Smooth muscle cell of the brain vasculature (primary cell): Measurements from ENCODE around the gene STUM.
"Not testable (repeated sequence)": the region's sequence is repeated elsewhere in the genome, so short reads cannot be mapped to it uniquely, and the experiment has no call there.

Experiments
- DNase-seq: peaks from one replicate; pipeline ENCODE4 v3.0.0-alpha.2; 2012; ENCODE audit warnings: low read depth, low spot score

The STUM gene

DNA sequence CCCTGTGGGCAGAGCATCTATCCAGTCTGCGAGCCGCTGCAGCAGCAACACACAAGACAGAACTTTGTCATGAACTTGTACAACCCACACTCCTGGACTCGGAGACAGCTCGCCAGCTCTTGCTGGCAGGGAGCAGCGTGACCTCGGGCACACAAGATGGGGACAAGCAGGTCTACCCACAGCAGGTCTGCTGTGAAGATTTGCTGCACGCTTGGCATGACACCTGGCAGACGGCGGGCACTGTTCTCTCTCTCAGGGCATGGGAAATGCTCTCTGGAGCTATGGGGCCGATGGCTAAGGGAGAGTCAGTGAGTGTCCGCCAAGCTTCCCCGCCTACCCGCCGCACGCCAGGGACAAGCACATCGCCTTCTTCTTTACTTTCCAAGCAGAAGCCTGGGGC lies 90.0 kb downstream of the STUM start:
- DNase-seq, result no peak

DNA sequence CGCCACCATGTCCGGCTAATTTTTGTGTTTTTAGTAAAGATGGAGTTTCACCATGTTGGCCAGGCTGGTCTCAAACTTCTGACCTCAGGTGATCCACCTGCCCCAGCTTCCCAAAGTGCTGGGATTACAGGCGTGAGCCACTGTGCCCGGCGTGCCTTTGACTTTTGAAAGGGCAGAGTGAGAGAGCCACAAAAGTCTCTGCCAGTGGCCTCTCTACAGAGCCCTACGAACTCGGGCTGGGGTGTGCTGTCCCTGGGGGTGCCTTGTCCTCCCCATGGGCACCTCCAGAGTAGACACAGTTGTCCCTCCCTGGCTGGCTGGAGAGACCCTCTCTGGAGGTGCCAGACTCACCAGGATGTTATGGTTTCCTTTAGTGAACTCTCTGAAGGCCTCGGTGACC lies 90.6 kb downstream of the STUM start:
- DNase-seq, result not testable (repeated sequence)

DNA sequence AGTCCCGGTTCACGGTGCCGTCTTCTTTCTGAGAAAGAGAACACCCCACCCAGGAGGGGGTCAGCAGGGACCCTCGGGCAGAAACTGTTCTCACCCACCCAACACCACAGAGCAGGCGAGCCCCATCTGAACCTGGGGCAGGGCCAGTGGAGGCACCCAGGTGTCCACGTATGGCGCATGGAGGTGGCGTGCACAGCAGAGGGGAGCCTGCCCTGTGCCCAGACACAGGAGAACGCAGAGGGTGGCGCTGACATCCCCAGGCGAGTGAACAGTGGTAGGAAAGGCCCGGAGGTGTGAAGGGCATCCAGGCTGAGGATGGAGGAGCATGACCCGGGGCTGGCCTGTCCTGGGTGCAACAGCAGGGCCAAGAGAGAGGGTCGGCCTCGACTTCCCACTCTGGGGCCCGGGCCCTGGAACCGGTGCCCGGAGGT lies 91.1 kb downstream of the STUM start:
- no peak for DNase-seq

GRCh38 chr1:226640321-226641136 lies 92.0 kb downstream of the STUM start:
- no peak for DNase-seq

GRCh38 chr1:226641671-226642231 lies 93.2 kb downstream of the STUM start:
- no peak for DNase-seq

DNA sequence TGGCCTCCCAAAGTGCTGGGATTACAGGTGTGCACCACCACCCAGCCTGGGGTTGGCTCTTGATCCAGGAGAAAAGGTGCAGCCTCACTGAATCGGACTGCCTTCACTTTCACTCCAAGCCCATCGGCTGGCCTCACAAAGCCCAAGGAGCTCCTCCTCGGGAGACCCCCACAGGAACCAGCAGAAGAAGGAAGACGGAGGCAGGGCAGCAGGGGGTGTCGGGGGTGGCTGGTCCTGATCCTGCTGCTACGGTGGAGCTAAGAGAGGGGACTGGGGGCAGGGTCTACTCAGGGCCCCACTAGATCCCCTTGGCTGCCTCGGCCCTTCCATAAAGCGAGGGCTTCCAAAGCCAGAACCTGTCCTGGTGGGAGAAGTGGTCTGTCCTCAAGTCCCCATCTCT lies 93.9 kb downstream of the STUM start:
- no peak for DNase-seq

DNA sequence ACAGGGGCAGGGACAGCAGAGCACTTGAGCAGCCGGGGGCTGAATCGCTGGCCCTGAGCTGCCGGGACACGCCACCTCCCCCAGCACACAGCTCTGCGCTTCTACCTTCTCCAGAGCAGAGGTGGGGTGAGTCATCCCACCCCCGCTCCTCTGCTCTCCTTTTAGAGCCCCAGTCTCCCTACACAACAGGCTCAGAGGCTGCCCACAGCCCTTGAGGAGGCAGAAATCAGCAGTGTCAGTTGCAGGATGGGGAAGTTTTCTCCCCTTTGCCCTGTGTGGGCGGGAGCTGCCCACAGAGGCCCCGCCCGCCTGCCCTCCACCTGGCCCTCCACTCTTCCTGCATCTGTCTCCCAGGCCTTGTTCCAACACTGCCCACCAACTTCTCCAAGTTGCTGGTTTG lies 94.6 kb downstream of the STUM start:
- DNase-seq, result no peak

DNA sequence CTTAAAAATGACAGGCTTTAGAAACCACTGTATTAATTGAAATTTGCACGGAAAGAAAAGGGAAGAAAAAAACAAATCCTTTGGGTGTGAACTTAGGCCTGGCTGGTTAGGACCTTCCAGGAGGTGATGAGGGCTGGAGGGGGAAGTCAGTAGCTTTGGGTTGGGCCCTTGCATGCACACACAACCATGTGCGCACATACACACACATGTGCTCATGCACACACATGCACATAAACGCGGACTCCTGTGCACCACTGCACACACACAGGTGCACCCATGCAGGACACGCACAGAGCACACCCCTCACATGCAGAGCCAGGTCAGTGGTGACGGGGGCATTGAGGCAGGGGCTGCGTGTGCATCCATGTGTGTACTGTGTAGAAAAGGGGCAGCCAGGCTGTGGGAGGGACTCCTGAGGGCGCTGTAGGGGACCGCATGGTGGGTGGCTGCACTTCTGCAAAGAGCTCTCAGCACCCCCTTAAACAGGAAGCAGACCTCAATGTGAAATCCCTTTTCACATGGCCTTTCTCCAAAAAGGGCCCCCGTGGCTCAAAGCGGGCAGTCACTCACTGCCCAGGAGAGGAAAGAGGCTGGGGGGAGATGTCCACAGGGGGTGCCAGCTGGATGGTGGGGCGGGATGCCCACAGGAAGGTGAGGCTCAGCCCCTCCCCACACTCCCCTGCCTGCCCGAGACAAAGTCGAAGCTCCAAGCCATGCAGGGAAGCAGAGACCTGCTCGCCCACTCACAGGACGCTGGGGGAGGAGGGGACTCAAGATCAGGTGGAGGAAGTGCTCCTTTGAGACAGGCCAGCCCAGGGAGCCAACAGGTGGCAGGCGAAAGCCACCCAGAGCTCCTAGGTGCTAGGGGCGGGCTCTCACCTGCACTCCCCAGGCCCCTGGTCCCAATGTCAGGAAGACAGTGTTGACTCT lies 95.3 kb downstream of the STUM start:
- DNase-seq, result no peak

DNA sequence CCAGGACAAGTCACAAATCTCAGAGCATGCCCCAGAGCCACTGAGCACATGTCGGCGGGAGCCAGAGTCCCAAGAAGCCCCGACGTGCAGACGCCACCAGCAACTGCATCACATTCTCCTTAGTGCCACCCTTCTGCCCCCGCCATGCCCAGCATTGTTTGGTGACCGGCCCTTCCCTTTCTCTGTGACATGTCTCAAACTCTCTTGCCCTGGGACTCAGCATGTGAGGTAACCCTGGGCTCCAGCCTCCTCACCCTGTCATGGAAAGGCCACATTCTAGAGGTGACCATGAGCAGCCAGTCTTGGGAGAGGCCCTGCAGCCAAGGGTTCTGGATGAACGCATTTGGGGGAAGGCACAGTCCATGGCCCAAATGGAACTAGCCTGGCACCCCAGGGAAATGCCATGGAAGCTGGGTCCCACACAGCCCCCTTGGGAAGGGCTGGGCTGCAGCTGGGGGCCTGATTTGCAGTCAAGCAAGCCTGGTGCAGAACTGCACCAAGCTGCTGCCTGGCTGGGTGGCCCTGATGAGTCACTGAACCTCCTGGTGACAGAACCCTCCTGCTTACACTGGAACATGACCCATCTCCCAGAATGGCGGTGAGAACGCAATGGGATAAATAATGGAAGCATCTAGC lies 96.1 kb downstream of the STUM start:
- DNase-seq, result no peak

- DNase-seq, result no peak
These were observed 96.9 kb downstream of the STUM start for GRCh38 chr1:226645279-226645976.

DNA sequence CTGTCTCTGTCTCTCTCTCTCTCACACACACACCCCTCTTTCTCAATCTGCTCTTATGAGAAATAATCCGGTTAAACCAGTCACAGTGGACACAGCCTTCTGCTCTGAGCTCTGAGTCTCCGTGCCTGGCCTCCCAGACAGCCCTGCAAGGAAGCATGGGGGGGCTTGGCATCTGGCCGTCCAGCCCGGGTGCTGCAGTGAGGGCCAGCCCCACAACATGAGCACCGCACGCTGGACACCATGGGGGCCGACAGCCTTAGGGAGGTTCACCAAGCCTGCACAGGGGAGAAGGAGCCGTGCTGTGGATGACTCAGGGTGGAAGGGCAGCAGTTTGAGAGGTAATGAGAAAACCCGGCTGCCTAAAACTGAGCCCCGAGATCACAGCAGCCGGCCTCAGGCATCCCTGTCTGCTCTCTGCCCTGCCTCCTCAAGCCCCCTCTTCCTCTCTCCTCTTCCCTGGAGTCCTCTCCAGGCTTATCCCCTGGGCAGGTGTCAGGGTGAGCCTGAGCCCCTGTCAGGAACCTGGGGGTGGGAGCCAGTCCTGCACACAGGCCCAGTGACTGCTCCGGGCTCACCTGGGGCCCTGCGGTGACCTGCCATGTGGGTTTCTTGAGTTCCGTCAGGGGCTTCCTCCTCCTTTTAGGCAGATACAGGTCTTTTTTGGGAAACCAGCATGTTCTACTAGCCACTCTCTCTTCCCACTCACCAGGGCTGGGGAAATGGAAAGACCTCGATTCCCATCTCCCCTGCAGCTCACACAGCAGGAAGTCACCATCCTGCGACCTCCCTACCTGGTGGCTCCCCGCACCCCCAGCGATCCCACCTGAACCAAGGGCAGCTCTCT lies 97.7 kb downstream of the STUM start:
- DNase-seq, result no peak

DNA sequence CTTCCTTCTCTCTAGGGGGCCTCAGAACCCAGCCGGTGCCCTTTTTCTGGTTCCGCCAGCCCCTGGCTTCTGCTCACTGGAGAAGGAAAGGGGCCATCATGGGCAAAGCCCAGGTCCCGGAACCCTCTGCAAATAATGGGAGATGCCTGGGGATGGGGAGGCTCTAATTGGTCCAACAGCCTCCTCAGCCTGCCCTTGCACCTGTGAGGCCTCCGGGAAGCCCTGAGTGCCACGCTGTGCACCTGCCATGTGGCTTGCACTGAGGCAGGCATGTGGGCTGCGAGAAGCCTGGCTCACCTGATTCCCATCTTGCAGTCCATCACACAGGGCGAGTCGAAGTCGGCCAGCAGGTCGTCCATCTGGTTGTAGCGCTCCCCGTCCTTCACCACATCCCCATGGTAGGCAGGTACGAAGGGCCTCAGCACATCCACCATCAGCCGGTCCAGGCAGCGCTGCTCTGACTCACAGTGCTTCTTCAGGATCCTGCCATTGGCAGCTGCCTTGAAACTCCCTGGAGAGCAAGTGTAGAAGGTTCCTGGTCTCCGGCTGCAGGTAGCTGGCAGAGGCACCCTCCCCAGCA lies 98.4 kb downstream of the STUM start:
- no peak for DNase-seq

GRCh38 chr1:226647719-226648118 lies 99.2 kb downstream of the STUM start:
- DNase-seq, result no peak

- no peak for DNase-seq
These were observed 99.9 kb downstream of the STUM start for GRCh38 chr1:226648421-226648820.

DNA sequence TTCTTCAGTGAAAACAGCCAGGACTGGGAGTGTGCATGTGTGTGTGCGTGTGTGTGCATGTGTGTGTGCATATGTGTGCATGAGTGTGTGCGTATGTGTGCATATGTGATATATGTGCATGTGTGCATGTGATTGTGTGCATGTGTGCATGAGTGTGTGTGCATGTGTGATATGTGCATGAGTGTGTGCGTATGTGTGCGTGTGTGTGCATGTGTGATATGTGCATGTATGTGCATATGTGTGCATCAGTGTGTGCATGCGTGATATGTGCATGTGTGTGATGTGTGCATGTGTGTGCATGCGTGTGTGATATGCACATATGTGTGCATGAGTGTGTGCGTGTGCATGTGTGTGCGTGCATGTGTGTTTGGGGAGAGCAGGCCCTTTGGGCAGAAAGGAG lies 100.7 kb downstream of the STUM start:
- no peak for DNase-seq

DNA sequence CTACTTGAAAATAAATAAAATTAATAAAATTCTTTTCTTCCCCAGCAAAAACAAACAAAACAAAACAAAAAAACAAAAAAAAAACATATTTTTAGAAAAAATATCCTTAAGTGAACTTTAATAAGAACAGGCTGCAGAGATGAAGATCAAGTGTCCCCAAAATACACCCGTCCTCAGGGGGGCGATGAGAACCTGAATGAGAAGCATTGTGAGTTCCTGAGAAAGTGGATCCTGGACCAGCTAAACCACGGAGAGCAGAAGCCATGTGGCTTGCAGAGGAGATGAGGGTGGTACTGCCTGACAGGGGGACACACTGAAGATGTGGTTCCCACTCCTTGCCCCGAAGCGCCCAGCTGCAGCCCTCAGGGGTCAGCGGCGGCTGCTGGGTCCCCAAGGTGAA lies 101.2 kb downstream of the STUM start:
- DNase-seq, result no peak

DNA sequence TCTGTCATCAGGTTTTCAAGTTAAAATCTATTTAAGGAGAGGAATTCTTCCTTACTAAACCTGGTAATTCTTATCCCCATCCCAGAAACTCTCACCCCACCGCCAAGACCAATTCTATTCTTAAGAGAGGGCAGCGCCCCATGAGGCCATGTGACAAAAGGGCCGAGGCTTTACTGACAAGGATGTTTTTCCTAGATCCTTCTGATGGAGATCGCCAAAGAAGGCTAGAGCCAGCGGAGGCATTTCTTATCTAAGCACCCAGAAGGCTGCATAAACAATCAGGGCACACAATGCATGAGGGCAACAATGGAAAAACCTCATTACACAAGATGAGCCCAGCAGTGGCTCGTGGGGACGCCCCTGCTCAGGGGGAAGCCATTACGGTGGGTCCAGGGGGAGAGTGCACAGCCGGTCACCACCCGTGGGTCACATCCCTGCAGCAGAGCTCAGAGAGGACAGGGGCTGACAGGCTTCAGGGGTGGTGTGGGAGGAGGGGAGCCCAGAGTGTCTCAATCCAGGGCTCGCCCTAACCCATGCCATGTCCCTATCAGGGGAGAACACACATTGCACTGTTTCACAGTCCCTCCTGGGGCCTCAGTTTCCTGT lies 101.8 kb downstream of the STUM start:
- DNase-seq, result no peak

DNA sequence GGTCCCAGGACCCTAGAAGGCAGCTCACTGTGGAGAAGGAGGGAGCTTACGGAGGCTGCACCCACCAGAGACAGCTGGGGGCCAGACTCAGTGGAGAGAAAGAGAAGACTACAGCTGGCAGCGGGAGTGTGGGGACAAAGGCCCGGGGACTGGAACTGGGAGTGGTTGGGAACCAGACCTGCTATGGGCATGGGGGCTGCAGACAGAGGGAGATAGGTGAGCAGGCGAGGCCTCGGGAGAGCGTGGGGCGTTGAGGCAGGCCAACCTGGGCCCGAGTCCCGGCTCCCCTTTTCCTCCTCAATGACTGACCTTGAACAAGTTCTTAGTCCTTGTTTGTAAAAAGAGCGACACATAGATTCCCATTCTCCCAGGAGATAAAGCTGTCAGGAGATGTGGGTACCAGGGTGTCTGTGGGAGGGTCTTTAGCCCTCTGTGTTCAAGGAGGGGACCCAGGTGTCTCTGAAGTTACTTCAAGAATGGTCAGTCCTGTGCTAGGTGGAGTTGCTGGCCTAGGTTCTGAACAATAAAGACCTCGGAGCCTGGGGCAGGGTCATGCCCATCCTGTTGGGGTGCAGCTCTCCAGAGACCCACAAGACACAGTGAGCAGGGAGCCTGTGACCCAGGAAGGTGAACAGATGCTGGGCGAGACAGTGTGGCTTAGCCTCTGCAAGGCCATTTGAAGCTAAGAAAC lies 102.6 kb downstream of the STUM start:
- no peak for DNase-seq

- no peak for DNase-seq
These were observed 103.2 kb downstream of the STUM start for GRCh38 chr1:226651732-226652105.
